Gastroesophageal sphincter (tissue), 3 donors: Measurements from ENCODE around the gene ANKHD1.
"Not testable (repeated sequence)": the region's sequence is repeated elsewhere in the genome, so short reads cannot be mapped to it uniquely, and the experiment has no call there.

Source experiments
- CTCF ChIP-seq, 4 experiments: fragments of 200-600 bp in 2 of 4; fragments of 450-650 bp in 2 of 4; sonication (generic) in 1 of 4; IDR thresholded peaks; one replicate each; pipeline ENCODE4 v1.5.1; 2017 to 2019; ENCODE audit warnings: antibody characterized with exemption in 4 of 4, mild to moderate bottlenecking in 2 of 4, moderate library complexity in 2 of 4
- EP300 ChIP-seq: sonication (generic); formaldehyde crosslinking; IDR thresholded peaks from one replicate; pipeline ENCODE4 v1.6.1; 2017; ENCODE audit warnings: antibody characterized with exemption, mild to moderate bottlenecking
- POLR2A ChIP-seq, 2 donors: fragments of 450-650 bp; IDR thresholded peaks; one replicate each; pipeline ENCODE4 v1.6.1; 2017; ENCODE audit warnings: antibody characterized with exemption in 2 of 2, mild to moderate bottlenecking in 2 of 2, moderate library complexity in 1 of 2
- POLR2AphosphoS5 ChIP-seq: sonication (generic); formaldehyde crosslinking; IDR thresholded peaks from one replicate; pipeline ENCODE4 v1.6.1; 2017; ENCODE audit warnings: antibody characterized with exemption

GRCh38 chr5:140579188-140579747 is 177.6 kb downstream of the ANKHD1 start:
- not testable (repeated sequence) for TF ChIP-seq EP300; POLR2A (IDR thresholded peaks at IDR 0.05); POLR2AphosphoS5
- peak in 1 of 4 experiments; percentile 15 for TF ChIP-seq CTCF (IDR thresholded peaks at IDR 0.05)
